HG03103 (cell line): ENCODE results near the gene ZBTB43.
"Not testable (repeated sequence)": the region's sequence is repeated elsewhere in the genome, so short reads cannot be mapped to it uniquely, and the experiment has no call there.

Experiments used
- ATAC-seq: cut with Tn5 transposase; IDR thresholded peaks from one replicate; pipeline ENCODE4 v1.9.1; 2021; ENCODE audit warnings: low read depth; ENCODE audit not compliant: unreplicated experiment

ZBTB43 gene

DNA sequence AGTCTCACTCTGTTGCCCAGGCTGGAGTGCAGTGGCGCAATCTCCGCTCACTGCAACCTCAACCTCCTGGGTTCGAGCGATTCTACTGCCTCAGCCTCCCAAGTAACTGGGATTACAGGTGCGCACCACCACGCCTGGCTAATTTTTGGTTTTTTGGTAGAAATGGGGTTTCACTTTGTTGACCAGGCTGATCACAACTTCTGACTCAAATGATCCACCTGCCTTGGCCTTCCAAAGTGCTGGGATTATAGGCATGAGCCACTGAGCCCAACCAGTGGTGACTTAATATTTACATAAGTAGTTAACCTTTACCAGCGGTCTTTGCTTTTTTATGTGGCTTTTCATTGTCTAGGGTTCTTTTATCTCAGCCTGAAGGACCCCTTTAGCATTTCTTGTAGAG is 19.2 kb downstream of the ZBTB43 start:
- not testable (repeated sequence) for ATAC-seq

GRCh38 chr9:126827227-126827626 is 22.4 kb downstream of the ZBTB43 start:
- no peak for ATAC-seq

GRCh38 chr9:126829035-126829434 is 24.2 kb downstream of the ZBTB43 start:
- ATAC-seq, result no peak

DNA sequence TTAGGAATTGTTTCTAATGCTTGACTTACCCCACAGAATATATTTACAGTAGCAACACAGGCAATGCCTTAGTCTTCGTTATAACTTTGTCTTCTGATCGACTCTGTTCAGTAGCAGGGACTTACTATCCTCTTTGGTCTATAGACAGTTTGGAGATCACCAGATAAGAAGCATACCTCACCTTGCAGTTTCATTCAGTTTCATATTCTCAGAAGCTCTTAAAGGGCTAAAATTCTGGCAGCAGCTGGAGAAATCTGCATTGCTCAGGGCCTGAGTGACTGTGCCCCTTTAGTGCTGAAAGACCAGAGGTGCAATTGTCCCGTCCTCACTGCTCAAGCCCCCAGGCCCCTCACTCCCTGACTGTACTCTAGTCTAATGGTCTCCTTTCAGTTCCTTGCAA is 26.0 kb downstream of the ZBTB43 start:
- ATAC-seq, result no peak

DNA sequence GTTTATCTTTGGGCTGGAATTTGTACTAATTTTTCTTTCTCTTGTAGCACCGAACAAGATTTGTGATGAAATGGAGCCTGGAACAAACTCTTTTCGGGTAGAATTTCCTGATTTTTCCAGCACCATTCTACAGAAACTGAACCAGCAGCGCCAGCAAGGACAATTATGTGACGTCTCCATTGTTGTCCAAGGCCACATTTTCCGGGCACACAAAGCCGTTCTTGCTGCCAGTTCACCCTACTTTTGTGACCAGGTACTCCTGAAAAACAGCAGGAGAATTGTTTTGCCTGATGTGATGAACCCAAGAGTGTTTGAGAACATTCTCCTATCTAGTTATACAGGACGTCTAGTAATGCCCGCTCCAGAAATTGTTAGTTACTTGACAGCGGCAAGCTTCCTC is 27.6 kb downstream of the ZBTB43 start:
- ATAC-seq, result no peak

DNA sequence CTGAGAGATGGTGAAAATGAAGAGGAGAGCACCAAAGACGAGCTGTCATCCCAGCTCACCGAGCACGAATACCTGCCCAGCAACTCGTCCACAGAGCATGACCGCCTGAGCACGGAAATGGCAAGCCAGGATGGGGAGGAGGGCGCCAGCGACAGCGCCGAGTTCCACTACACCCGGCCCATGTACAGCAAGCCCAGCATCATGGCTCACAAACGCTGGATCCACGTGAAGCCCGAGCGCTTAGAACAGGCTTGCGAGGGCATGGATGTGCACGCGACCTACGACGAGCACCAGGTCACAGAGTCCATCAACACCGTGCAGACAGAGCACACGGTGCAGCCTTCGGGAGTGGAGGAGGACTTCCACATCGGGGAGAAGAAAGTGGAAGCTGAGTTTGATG is 28.2 kb downstream of the ZBTB43 start:
- ATAC-seq, result no peak

DNA sequence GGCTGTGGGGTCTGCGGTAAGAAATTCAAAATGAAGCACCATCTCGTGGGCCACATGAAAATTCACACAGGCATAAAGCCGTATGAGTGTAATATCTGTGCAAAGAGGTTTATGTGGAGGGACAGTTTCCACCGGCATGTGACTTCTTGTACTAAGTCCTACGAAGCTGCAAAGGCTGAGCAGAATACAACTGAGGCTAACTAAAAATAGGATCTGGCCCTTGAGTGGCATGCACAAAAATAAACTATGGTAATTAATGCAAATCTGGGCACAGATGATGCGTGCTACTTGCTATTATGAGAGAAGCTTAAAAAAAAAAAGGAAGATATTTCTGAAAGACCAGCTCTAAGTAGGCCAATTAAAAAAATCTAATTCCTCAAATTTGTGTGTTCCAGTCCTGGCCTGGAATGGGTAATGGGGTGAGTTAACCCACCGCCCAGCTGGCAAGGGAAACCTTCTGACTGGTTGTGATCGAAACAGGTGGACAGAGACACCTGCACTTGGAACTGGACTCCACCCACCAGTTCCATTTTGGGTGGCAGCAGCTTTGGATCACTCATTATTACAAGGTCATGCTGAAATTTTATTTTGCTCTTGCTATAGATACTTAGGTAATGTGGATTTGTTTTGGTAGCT is 29.0 kb downstream of the ZBTB43 start:
- no peak for ATAC-seq

- no peak for ATAC-seq
Observed at GRCh38 chr9:126834672-126835071, 29.8 kb downstream of the ZBTB43 start.

GRCh38 chr9:126836216-126836615 is 31.4 kb downstream of the ZBTB43 start:
- no peak for ATAC-seq

DNA sequence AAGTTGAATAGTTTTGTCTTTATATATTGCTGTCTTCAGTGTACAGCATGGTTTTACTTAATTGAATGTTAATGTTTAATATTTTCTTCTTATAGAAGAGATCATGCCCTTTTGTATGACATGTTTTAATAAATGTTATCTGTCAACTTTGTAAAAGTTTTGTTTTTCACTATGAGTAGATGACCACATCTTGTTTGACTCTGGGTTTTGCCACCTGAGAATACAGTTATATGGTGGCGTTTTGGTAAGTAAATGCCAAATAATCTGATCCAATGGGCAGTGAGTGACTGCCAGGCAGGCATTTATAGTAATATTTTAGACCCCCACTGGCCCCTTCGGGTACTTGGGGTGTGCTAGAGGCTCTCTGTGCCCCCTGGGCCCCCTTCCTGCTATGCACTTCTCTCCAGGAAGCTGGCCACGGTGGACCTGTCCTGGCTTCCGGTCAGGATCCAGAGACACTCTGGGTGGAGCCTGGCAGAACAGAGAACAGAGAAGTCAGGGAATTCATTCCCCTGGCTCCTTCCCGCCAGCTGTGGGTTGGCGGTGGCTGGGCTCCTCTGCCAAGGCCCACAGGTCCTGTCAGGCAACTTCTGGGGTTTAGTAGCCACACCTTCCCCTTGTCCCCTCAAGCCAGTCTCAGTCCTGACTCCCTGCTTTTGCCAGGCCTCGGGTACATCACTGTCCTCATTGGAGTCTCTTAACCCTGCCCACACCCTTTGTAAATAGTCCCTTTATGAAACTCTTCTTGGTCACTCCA is 33.4 kb downstream of the ZBTB43 start:
- ATAC-seq, result no peak

DNA sequence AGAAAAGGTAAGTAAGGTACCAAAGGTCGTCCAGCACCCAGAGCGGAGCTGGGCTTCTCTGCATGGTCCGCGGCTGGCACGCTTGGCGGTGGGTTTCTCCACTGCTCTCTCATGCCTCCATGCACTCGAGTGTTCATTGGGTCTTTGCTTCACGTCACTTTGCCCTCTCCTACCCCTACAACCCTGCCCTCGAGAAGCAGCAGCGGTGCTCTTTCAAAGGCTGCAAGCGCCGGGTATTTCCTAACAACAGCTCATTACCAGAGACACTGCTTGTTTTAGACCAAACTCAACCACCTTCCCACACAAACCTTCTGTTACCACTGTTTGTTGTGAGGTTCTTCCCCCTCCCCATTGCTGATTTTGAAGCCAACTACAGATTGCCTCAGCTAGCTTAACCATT is 34.1 kb downstream of the ZBTB43 start:
- no peak for ATAC-seq

- ATAC-seq, result no peak
Observed at GRCh38 chr9:126839301-126839700, 34.5 kb downstream of the ZBTB43 start.

- no peak for ATAC-seq
Observed at GRCh38 chr9:126842220-126842842, 37.5 kb downstream of the ZBTB43 start.

GRCh38 chr9:126842977-126843799 is 38.3 kb downstream of the ZBTB43 start:
- no peak for ATAC-seq

- ATAC-seq, result no peak
Observed at GRCh38 chr9:126844085-126844484, 39.2 kb downstream of the ZBTB43 start.

- no peak for ATAC-seq
Observed at GRCh38 chr9:126847051-126847450, 42.2 kb downstream of the ZBTB43 start.

GRCh38 chr9:126849591-126850225 is 44.9 kb downstream of the ZBTB43 start:
- no peak for ATAC-seq

GRCh38 chr9:126851286-126851880 is 46.5 kb downstream of the ZBTB43 start:
- ATAC-seq, result no peak

GRCh38 chr9:126852086-126852688 is 47.3 kb downstream of the ZBTB43 start:
- no peak for ATAC-seq

DNA sequence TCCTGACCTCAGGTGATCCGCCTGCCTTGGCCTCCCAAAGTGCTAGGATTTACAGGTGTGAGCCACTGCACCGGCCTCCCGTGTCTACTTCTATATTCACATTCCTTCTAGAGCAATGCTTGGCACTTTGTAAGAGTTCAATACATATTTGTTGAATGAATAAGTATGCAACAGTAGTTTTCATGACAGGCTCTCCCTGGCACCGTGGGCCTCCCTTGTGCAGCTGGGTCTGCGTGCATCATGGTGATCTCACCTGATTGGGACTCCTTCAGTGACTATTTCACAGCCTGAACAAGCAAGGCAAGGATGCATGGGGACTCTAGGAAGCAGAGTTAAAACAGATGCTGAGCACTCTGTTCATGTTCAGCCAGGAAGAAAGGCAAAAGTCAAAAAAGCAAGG is 48.8 kb downstream of the ZBTB43 start:
- ATAC-seq, result no peak
